ENCODE results near the gene CTBP1. TPM values are rescaled to one million over a fixed set of nuclear protein-coding genes. Genes with fewer than 3 reads are reported as not detected.

The CTBP1 gene
- total RNA-seq, 1 experiment from 2014 or later, result 136 TPM

GRCh38 chr4:1192493-1193205, 56.3 kb downstream of the CTBP1 start:
- H3K56ac ChIP-seq (ENCODE audit: insufficient read length, low read depth, low read length), result no peak overlapping the region
- peaks cover 0 to 6% of the 10 kb centered on the region in 2 experiments; a peak in 2 of 5 replicates for H3K9me3 Mint-ChIP-seq
- TF ChIP-seq CTCF (conservative IDR thresholded peaks at IDR 0.05), result no peak
- H2BK15ac ChIP-seq (ENCODE audit: low read depth, low read length), result no peak overlapping the region
- H3K9ac ChIP-seq (ENCODE audit: extremely low read depth, insufficient read length, low read length), result no peak overlapping the region
- H2AFZ ChIP-seq (ENCODE audit: low read length), result no peak overlapping the region
- H3K4ac ChIP-seq (ENCODE audit: low read depth, low read length), result no peak overlapping the region
- no peaks in the 10 kb centered on the region for H3K9me3 ChIP-seq (ENCODE audit: control insufficient read depth, low read depth, low read length)
- no peak overlapping the region for H3K14ac ChIP-seq (ENCODE audit: insufficient read depth, low read length)
- no peaks in the 10 kb centered on the region for H4K20me1 ChIP-seq (ENCODE audit: control insufficient read depth, insufficient read depth, insufficient read length)
- no peaks in the 10 kb centered on the region for H3K79me2 ChIP-seq (ENCODE audit: insufficient read depth, low read length)
- H3K18ac ChIP-seq (ENCODE audit: insufficient read length, low read depth, low read length), result no peak overlapping the region
- no peak overlapping the region for H2BK20ac ChIP-seq (ENCODE audit: low read depth, low read length, poor library complexity, severe bottlenecking)
- H4K8ac ChIP-seq (replicated peaks; ENCODE audit: insufficient read length, low read depth, low read length), result no peak overlapping the region
- H3K36me3 Mint-ChIP-seq (ENCODE audit: insufficient read depth in 1 of 3, low read depth in 3 of 3), result no peaks in the 10 kb centered on the region; a peak in 1 of 7 replicates
- H3K4me3 Mint-ChIP-seq, result no peak overlapping the region
- peak; percentile 19 for DNase-seq
- H3K23me2 ChIP-seq (ENCODE audit: insufficient read length, low read depth, low read length, poor library complexity, severe bottlenecking), result no peaks in the 10 kb centered on the region
- H2BK120ac ChIP-seq (ENCODE audit: low read depth, low read length, poor library complexity, severe bottlenecking), result no peak overlapping the region
- no CpG with 5 or more reads among the region's 13 CpGs for WGBS (ENCODE audit: extremely low coverage, insufficient read length, low lambda C conversion rate)
- H2BK12ac ChIP-seq (ENCODE audit: insufficient read length, low read depth, low read length), result no peak overlapping the region
- no peak overlapping the region for H3T11ph ChIP-seq (ENCODE audit: low read length)
- no peaks in the 10 kb centered on the region for H3K4me1 Mint-ChIP-seq
- no peak overlapping the region for H3K27ac ChIP-seq (ENCODE audit: insufficient read length, low read depth, low read length)
- no peaks in the 10 kb centered on the region for H3K79me1 ChIP-seq (ENCODE audit: insufficient read depth, low read depth, low read length, poor library complexity, severe bottlenecking)
- no peak overlapping the region for H3K4me2 ChIP-seq (ENCODE audit: insufficient read depth, insufficient read length, low read length)
- no peak overlapping the region for H2AK5ac ChIP-seq (ENCODE audit: insufficient read length, low read length)
- H3K27me3 Mint-ChIP-seq (ENCODE audit: low read depth), result peaks cover 18% of the 10 kb centered on the region
- no peak overlapping the region for H3K27ac Mint-ChIP-seq
- no peaks in the 10 kb centered on the region for H3K27me3 ChIP-seq (ENCODE audit: insufficient read depth, low read length)
- no peak overlapping the region for H4K5ac ChIP-seq (ENCODE audit: insufficient read length, low read depth, low read length)
- no peak overlapping the region for H3K23ac ChIP-seq (ENCODE audit: insufficient read length, low read depth, low read length)
- no peak overlapping the region for H4K91ac ChIP-seq (ENCODE audit: insufficient read length, low read depth, low read length)
- no peaks in the 10 kb centered on the region for H3K4me1 ChIP-seq (ENCODE audit: insufficient read depth, low read length)
- no peak overlapping the region for H2BK5ac ChIP-seq (ENCODE audit: insufficient read length, low read length)

Data from H9 (cell line).